Renal cortex interstitium (tissue), 11 donors: ENCODE results near the gene UNC13A. TPM values are rescaled to one million over a fixed set of nuclear protein-coding genes. Genes with fewer than 3 reads are reported as not detected.
"Not testable (repeated sequence)": the region's sequence is repeated elsewhere in the genome, so short reads cannot be mapped to it uniquely, and the experiment has no call there.

Source experiments
- DNase-seq, 11 donors: peaks; one replicate each; pipeline ENCODE4 v3.0.0-alpha.2; 2013; ENCODE audit warnings: low read depth in 9 of 11, low spot score in 4 of 11; ENCODE audit errors: extremely low read depth in 1 of 11
- polyA plus RNA-seq, 3 donors: library from polyadenylated mRNA; unstranded; fragments of 120-200 nt; gene quantifications; one replicate each; pipeline ENCODE4 v1.2.1, GENCODE V29; 2013; ENCODE audit not compliant: insufficient read length in 3 of 3

Gene UNC13A
- polyA plus RNA-seq, 3 donors = 0.18 to 0.26 (median 0.19) TPM

- DNase-seq = no peak
Observed at GRCh38 chr19:17584132-17584531, 104.0 kb downstream of the UNC13A start.

- no peak for DNase-seq
Observed at GRCh38 chr19:17582613-17583012, 105.5 kb downstream of the UNC13A start.

- no peak for DNase-seq
Observed at GRCh38 chr19:17581211-17581874, 106.8 kb downstream of the UNC13A start.

- DNase-seq = no peak
Observed at GRCh38 chr19:17580470-17581144, 107.5 kb downstream of the UNC13A start.

DNA sequence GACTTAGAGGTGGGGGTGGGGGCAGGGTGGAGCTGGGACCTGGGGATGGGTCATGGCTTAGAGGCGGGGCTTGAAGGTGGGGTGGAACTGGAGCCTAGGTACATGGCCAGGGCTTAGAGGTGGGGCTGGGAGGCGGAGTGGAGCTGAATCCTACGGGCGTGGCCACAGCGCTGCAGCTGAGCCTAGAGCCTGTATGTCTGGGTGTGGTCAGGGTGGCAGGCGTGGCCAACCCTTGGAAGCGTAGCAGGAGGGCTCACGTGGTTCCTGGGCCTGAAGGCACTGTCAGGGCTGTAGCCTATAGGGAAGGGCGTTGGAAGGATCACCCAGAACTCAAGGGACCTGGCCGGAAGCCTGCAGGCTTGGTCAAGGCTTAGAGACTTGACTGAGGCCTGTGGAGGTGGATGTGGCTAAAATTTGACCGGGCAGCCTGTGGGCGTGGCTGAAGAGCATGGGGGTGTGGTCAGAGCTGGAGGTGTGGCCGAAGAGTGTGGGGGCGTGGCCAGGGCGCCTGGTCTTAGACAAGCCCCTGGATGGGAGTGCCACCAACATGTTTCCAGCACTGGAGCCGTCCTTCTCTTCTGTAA lies 108.4 kb downstream of the UNC13A start:
- DNase-seq = no peak

- no peak for DNase-seq
Observed at GRCh38 chr19:17577457-17578097, 110.6 kb downstream of the UNC13A start.

DNA sequence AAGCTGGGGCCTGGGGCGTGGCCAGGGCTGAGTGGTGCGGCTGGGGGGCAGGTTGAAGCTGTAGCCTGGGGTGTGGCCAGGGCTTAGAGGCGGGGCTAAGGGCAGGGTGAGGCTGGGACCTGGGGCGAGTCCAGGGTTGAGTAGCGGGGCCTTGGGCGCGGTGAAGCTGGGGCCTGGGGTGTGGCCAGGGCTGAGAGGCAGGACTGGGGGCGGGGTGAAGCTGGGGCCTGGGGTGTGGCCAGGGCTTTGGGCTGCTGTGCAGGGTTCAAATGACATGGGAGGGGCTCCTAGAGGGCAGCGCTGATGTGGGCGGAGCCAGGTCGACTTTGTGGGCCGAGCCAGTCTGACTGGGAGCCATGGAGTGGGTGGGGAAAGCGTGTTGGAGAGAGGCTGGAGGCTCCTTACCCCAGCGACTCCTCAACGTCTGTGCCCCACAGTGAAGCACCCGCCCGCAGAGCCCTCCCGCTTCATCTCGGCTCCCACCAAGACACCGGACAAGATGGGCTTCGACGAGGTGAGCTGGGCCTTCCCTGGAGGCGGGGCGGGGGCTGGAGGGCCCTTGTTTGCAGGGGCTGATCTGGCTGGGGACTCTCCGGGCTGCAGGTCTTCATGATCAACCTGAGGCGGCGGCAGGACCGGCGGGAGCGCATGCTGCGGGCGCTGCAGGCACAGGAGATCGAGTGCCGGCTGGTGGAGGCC lies 111.2 kb downstream of the UNC13A start:
- DNase-seq = peak in 3 of 11 donors; percentile 13 to 48 (median 13)

DNA sequence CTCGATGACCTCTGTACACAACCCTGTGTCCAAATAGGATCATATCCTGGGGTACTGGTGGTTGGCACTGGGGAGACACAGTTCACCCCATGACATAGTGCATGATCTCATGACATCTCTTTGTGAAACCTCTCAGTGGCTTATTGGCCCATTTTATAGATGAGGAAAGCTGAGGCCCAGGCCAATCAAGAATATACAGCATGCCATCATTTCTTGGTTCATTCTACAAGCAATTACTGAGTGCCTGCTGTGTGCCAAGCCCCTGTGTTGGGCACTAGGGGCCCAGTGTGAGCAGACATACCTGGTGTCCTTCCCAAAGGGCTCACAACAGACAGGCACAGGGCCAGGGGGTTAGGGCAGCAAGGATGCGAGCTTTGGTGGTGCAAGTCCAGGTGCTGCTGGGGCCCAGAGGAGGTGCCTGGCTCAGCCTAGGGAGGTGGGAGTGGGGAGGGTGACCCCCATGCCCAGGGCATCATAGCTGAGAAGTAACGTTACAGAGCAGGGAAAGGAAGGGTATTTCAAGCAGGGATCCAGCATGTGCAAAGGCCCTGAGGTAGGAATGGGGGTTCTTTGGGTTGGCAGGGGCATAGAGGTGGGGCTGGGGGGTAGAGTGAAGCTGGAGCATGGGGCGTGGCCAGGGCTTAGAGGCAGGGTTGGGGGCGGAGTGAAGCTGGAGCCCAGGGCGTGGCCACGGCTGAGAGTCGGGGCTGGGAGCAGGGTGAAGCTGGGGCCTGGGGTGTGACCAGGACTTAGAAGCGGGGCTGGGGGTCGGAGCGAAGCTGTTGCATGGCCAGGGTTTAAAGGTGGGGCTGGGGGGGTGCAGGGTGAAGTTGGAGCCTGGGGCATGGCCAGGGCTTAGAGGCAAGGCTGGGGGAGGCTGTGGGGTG lies 112.0 kb downstream of the UNC13A start:
- DNase-seq = no peak

DNA sequence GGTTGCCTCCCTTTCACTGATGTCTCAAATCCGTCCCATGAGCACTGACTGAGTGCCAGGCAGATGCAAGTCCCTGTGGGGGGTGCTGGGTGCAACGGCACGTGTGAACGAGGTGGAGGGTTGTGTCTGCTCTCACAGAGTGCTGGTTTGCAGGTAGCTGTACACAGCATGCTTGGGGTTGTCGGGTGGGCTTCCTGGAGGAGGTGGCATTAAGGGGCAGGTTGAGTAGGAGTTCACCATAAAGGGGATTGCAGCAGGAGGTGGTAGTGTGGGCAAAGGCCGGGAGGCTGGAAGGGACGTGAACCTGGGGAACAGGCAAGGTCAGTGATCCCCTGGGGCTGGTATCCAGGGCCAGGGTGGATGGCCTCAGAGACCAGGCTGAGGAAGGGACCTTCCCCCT lies 115.5 kb downstream of the UNC13A start:
- no peak for DNase-seq

GRCh38 chr19:17570791-17571190 lies 117.4 kb downstream of the UNC13A start:
- no peak for DNase-seq

DNA sequence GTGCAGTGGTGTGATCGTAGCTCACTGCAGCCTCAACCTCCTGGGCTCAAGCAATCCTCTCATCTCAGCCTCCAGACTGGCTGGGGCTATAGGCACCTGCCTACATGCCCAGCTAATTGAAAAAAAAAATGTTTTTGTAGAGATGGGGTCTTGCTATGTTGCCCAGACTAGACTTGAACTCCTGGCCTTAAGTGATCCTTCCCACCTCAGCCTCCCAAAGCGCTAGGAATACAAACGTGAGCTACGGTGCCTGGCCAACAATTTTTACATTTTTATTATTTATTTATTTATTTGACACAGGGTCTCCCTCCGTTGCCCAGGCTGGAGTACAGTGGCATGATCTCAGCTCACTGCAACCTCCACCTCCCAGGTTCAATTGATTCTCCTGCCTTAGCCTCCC lies 117.9 kb downstream of the UNC13A start:
- DNase-seq = not testable (repeated sequence)

DNA sequence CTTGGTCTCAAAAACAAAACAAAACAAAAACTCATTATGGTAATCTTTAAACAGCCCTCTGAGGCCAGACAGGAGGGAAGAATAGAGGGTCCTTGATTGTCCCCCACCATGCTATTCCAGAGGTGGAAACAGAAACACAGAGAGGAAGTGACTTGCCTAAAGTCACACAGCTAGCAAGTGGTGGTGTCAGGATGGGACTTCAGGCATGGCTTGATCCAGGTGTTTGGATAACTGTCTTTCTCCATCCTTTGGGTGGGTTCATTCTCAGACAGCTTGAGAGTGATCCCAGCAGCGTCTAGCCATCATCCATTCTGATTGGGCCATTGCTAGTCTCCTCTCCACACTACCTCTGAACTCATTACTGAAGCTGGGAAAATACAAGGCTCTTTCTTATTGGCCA lies 120.2 kb downstream of the UNC13A start:
- no peak for DNase-seq

- DNase-seq = no peak
Observed at GRCh38 chr19:17565611-17566010, 122.5 kb downstream of the UNC13A start.

DNA sequence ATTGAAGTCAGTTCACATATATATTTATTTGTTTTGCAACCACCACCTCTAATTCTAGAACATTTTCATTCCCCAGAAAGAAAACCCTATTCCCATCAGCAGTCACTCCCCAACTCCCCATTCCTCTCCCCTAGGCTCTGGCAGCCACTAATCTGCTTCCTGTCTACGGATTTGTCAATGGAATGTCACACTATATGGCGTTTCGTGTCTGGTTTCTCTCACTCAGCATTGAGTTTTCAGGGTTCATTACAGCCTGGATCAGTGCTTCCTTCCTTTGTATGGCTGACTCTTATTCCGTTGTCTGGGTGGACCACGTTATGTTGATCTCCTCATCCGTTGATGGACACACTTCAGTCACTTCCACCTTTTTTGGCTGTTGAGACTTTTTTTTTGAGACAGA lies 123.4 kb downstream of the UNC13A start:
- DNase-seq = no peak

- no peak for DNase-seq
Observed at GRCh38 chr19:17562561-17562960, 125.6 kb downstream of the UNC13A start.

DNA sequence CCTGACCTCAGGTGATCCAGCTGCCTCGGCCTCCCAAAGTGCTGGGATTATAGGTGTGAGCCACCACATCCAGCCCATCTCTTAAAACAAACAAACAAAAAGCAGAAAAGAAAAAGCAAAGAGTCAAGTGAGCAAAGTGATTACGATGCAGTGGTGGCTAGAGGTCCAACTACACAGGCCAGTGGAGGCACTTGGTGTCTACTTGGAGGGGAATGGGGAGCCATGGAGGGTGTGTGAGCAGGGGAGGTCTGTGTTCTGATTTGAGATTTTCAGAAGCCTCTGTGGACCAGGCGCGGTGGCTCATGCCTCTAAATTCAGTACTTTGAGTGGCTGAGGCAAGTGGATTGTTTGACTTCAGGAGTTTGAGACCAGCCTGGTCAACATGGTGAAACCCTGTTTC lies 126.1 kb downstream of the UNC13A start:
- DNase-seq = no peak

DNA sequence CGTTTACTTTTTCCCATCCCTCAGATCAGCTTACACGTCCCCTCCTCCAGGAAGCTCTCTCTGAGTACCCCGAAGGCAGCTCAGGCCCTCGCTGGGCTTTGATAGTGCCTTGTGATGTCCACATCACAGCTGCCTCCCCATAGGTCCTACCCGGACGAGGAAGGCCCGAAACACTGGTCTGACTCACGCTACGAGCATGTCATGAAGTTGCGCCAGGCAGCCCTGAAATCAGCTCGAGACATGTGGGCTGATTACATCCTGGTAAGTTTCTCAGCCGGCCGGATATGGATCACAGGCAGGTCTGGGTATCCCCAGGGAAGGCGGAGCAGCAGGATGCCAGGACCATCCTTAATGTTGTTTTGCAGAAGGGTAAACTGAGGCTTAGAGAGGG lies 128.0 kb downstream of the UNC13A start:
- no peak for DNase-seq

DNA sequence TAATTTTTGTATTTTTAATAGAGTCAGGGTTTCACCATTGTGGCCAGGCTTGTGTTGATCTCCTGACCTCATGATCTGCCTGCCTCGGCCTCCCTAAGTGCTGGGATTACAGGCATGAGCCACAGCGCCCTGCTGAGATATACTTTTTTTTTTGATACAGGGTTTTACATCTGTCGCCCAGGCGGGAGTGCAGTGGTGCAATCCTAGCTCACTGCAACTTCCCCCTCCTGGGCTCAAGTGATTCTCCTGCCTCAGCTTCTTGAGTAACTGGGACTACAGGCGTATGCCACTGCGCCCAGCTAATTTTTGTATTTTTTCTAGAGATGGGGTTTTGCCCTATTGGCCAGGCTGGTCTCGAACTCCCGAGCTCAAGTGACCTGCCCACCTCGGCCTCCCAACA lies 130.7 kb downstream of the UNC13A start:
- no peak for DNase-seq

DNA sequence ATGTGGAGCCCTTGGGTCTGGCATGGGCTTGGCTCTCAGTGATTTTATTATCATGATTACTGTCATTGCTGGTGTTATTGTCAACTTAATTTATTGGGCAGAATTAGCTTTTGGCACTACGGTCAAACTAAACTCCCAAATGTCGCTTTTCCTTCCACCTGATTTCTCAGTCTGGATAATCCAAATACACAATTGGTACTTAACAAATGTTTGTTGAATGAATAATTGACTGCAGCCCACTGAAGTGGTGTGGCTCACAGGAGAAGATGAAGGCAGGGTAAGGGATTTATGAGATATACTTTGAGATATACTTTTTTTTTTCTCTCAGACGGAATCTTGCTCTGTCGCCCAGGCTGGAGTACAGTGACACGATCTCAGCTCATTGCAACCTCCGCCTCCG lies 131.2 kb downstream of the UNC13A start:
- DNase-seq = no peak
